ENCODE data around the gene PIEZO1.
A peak's percentile ranks its signal among the peaks of the same experiment; 100 is the strongest.
"Not testable (repeated sequence)": the region's sequence is repeated elsewhere in the genome, so short reads cannot be mapped to it uniquely, and the experiment has no call there.

Gene PIEZO1

GRCh38 chr16:88783391-88784073 is 1.5 kb downstream of the PIEZO1 start:
- DNase-seq (ENCODE audit: low read depth), result no peak

DNA sequence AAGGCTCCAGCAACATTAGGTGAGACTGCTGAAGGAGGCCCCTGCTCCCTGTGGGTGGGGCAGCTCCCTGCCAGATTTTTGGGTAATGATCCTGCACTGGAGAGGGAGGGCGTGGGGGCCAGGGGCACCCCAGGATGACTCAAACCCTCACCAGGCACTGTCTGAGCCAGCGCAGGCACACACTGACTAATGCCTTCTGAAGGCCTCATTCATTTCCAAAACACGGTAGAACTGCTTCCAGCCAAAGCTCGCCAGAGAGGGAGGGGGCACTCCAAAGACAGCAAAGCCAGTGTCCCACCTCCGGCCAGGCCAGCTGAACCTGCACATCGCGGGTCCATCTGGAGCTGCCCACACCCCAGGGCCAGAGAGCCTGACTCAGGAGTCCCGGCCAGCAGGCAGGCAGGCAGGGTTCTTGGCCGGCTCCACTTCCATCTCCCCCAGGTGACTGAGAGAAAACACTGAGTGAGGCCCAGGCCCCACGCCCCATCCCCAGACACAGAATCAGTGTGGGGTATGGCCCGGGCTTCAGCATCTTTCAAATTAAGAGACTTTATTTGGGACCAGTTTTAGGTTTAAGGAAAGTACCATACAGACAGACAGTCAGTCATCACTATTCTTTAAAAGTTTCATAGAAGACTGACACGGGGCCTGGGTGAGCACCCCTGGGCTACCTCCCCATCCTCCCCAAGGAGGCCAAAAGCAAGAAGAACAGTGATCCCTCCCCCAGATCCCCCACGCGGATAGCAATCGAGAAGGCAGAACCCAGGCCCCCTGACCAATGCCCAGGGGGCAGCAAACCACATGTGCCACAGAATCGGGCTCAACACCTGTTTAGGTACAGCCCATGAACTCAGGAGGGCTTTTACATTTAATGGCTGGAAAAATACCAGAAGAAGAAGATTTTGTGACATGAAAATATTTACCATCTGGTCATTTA is 2.3 kb downstream of the PIEZO1 start:
- DNase-seq (ENCODE audit: low read depth), result no peak

DNA sequence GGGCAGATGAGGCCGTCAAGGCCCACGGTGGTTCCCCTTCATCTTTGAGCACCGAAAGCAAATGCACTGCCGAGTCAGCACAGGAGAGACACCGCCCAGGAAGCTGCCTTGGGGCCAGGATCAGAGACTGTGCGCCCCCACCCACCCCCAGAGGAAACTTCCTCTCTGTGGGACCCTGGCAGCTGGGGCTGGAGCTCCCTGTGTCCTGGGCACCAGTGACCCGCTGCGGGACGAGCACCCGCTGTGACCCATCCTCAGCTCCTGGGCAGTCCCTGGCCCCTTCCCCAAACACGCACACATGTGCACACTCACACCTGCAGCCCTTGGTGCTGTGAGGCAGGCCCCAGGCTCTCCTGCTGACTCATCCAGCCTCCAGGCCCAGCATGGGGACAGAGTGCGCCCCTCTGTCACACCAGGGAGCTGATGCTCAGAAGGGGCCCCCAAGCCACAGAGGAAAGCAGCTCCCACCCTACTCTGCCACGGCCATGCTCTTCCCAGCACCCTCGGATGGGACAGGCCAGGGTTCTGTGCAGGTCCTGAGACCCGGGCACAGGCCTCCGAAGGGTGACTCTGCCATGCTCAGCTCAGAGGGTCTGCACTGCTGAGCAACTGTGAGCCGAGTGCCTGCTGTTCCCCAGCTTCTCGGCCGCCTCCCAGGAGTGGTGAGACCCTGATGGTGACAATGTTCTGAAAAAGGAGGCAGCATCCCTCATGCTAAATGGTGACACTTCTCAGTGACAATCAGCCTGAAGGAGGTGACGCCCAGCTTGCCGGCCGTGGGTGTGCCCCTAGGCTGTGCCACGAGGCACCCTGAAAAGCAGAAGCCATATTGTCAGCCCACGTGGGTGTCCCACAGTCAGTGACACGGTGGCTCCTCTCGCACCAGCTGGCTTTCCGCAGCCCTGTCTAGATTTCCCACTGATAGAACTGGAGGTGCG is 3.6 kb downstream of the PIEZO1 start:
- DNase-seq (ENCODE audit: low read depth), result no peak

DNA sequence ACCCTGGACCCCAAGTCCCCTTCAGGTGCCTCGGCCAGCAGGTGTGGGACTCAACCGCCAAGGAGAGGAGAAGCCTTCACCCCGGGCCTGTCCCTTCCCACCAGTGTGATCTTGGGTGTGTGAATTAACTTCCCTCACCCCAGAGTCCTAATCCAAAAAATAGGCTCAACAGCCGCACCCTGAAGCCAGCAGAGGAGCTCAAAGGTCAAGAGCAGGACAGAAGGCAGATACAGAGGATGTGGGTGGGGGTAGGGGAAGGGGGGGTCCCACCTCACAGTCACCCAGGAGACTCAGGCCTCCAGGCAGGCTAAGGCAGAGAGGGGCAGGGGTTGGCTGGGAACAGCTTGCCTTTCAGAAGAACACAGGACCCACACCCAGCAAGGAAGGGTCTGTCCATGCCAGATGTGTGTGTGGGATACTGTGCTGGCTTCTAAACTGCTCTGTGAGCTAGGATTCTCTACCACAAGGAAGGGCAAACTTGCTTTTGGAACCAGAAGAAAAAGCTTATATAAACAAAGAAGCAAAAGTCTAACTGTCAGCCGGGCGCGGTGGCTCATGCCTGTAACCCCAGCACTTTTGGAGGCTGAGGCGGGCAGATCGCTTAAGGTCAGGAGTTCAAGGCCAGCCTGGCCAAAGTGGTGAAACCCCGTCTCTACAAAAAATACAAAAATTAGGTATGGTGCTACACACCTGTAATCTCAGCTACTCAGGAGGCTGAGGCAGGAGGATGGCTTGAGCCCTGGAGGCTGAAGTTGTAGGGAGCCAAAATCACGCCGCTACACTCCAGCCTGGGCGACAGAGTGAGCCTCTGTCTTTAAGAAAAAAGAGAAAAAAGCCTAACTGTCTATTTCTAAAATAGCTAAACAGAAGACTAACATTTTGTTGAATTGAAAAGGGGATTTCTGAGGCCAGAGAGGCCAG is 4.6 kb downstream of the PIEZO1 start:
- no peak for DNase-seq (ENCODE audit: low read depth)

GRCh38 chr16:88779406-88780141 is 5.4 kb downstream of the PIEZO1 start:
- DNase-seq (ENCODE audit: low read depth), result no peak

GRCh38 chr16:88778541-88779065 is 6.4 kb downstream of the PIEZO1 start:
- DNase-seq (ENCODE audit: low read depth), result no peak

- DNase-seq (ENCODE audit: low read depth), result no peak
Observed at GRCh38 chr16:88778271-88778525, 6.8 kb downstream of the PIEZO1 start.

DNA sequence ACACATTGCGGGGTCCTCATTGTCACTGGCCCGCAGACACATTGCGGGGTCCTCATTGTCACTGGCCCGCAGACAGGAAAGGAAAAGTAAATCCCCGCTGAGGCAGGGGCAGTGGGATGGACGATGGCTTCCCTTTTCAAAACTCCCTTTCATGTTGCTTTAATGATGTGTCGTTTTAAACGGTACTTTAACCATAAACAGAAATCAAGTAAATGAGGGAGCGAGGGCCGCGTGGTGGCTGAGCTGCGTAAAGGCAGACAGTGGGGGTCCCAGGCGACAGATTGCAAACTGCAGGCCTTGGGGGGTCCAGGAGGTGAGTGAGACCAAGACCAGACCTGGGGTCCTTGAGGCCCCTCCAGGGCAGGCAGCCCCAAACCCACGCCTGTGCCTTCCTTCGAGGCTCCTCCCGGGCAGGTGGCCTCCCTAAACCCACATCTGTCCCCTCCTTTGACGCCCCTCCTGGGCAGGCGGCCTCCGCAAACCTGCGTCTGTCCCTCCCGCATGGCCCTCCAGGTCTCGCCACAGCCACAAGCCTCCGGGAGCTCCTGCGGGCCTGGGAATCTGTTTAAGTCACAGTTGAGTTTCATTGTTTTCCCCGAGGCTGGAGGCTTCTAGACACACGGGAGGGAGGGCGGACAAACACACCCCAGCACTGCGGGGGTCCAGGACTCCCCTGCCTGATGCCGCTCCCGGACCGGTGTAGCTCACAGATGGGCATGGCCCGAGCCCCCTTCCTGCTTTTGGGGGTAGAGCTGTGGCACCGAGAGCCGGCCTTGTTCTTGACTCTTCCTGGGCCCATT is 7.3 kb downstream of the PIEZO1 start:
- no peak for DNase-seq (ENCODE audit: low read depth)

DNA sequence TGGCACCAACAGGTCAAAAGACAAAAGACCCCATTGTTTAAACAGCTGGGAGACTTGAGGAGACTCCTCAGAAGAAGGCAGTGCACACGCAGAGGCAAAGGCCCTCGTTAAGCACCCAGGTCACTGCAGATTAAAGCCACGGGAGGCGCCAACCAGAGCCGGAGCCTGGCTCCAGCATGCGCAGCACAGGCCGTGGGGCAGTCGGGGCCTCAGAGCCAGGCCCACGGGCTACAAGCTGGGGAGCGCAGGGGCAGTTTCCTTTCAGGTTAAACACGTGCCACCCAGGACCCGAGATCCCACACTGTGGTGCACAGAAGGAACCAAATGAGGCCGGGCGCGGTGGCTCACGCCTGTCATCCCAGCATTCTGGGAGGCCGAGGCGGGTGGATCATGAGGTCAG is 9.2 kb downstream of the PIEZO1 start:
- DNase-seq (ENCODE audit: low read depth), result no peak

DNA sequence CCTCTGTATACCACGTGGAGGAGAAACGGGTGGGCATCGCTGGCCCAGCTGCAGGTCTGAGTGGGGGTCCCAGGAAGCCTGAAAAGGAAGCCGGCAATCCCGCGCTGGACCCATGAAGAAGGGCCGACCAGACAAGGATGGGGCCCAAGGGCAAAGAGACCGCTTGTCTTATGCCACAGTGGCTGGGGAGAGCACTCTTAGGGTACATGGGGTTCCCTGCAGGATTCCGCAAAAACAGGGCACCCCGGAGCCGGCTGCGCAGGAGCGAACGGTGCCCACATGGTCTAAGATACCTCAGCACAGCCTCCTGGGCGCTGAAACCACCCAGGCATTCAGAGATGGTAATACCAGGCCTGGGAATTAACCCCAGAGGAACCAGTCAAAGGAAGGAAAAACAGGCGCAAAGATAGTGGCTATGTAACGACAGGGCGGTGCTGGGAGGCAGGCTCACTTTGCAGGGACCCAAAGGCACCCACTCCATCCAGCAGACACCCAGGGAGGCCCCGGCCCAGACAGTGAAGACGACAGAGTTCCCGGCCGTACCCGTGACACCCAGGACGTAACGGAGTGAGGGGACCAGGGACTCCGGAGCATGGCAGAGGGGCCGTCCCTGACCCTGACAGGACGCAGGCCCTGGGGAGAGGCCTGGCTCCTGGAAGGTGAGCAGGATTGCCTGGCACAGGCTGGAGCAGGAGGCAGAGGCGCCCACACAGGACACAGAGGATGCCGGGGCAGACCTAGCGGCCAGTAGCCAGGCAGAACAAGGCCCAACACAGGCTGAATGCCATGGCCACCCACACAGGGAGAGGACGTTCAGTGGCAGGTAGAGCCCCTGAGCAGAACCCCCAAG is 10.3 kb downstream of the PIEZO1 start:
- no peak for DNase-seq (ENCODE audit: low read depth)

- no peak for DNase-seq (ENCODE audit: low read depth)
Observed at GRCh38 chr16:88773812-88774291, 11.2 kb downstream of the PIEZO1 start.

DNA sequence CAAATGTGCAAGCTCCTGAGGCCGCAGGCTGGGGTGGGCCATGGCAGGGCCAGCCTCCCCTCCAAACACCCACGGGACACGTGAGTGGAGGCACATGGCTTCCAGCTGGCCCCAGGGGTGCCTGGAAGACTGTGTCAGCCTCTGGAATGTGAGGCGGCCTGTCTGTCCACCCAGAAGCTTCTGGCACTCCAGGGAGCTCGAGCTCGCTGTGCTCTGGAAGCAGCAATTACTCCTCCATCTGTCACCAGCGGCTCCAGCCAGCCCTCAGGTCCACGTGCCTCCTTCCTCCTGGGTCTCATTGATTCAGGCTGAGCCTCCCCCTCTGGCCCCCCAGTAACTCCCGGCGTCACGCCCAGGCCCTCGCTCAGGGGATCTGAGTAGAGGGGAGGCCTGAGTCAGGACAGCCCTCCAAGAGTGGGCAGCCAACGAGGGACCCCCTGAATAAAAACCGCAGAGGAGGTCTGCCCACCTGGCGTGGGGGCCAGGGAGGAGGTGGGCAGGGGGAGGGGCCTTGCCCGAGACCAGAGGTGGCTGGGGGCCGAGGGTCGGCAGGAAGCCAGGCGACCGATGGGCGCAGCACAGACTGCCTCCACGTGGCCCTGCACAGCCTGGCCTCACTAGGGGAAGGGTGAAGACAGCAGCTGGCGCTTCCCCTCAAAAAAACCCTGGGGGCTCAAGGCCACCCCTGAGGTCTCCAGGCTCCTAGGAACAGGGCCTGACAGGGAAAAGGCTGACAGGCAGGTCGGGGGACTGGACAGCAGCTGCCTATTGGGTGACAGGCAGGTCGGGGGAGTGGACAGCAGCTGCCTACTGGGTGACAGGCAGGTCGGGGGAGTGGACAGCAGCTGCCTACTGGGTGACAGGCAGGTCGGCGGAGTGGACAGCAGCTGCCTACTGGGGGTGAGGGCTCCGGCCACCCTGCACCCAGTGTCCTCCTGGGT is 11.9 kb downstream of the PIEZO1 start:
- DNase-seq (ENCODE audit: low read depth), result peak; percentile 87

GRCh38 chr16:88771781-88772180 is 13.2 kb downstream of the PIEZO1 start:
- not testable (repeated sequence) for DNase-seq (ENCODE audit: low read depth)

GRCh38 chr16:88771294-88771772 is 13.7 kb downstream of the PIEZO1 start:
- DNase-seq (ENCODE audit: low read depth), result no peak

DNA sequence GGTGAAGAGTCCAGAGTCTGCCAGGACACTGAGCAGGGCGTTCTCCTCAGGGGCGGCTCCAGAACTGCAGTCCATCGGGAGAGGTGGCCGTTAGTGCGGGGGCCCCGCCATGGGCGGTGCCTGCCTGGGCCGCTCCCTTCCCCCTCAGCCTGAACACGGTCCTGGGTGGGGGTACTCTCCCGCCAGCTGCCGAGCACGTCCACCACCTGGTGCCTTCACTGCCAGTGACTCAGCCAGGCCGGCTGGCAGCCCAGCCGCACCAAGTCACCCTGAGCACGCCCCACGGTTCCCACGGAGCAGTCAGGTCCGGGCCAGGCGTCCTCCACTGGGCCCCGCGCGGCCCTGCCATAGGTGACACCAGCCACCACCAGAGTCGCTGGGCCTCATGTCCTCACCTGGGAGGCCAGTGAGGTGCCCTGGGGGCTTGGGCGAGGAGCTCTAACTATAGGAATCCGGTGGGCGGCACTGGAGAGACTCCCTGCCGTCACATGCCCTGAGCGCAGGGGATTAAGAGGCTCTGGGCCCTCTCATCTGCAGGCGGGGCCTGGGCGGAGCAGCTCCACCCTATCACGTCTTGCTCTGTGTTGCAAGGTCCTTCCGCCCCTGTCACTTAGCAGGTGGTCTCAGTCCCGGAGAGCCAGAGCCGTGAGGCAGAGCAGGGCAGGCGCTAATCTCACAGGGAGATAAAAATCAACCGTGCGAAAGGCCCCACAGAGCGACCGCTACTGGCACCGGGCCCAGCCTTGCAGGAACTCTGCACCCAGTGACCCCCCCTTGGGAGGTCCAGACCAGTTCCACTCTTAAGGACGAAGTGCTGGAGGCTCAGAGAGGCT is 14.3 kb downstream of the PIEZO1 start:
- no peak for DNase-seq (ENCODE audit: low read depth)

Data from GM04503 (cell line).